Ectodermal cell (in vitro differentiated cells): Measurements from ENCODE around the gene STEAP4. TPM values are rescaled to one million over a fixed set of nuclear protein-coding genes. Genes with fewer than 3 reads are reported as not detected.
A peak's percentile ranks its signal among the peaks of the same experiment; 100 is the strongest.

Experiments
- H3K27ac ChIP-seq: 2 replicates; pipeline ENCODE4 v1.7.0; 2013; ENCODE audit warnings: mild to moderate bottlenecking, low read depth, low read length; ENCODE audit not compliant: insufficient read depth, poor library complexity, severe bottlenecking
- H3K27me3 ChIP-seq: 2 replicates; pipeline ENCODE4 v1.7.0; 2013; ENCODE audit warnings: mild to moderate bottlenecking, low read length; ENCODE audit not compliant: insufficient read depth, control insufficient read depth, poor library complexity, severe bottlenecking
- H3K36me3 ChIP-seq: one replicate; pipeline ENCODE4 v1.7.0; 2013; ENCODE audit warnings: low read length; ENCODE audit not compliant: control insufficient read depth, insufficient read depth
- H3K4me1 ChIP-seq: one replicate; pipeline ENCODE4 v1.7.0; 2013; ENCODE audit warnings: low read length; ENCODE audit not compliant: control insufficient read depth, insufficient read depth
- H3K4me3 ChIP-seq: 2 replicates; pipeline ENCODE4 v1.7.0; 2013; ENCODE audit warnings: low read depth, low read length, control low read depth; ENCODE audit not compliant: insufficient read depth
- H3K9me3 ChIP-seq: 2 replicates; pipeline ENCODE4 v1.7.0; 2013; ENCODE audit warnings: mild to moderate bottlenecking, low read length, moderate library complexity; ENCODE audit not compliant: control insufficient read depth
- WGBS, 2 experiments: methylation state at CpG; one replicate each; pipeline ENCODE4 v1.1.7; 2013; ENCODE audit warnings: missing lambda C conversion rate in 2 of 2; 5-methylcytosine and 5-hydroxymethylcytosine counted together
- polyA plus RNA-seq, 4 experiments: library from polyadenylated mRNA; stranded (reverse); fragments of 50-300 nt; gene quantifications; one replicate each; pipeline ENCODE4 v1.2.3, GENCODE V29; 2013

Gene STEAP4
- not detected for polyA plus RNA-seq (2013, experiment 1 of 4)
- not detected for polyA plus RNA-seq (2013, experiment 2 of 4)
- not detected for polyA plus RNA-seq (2013, experiment 3 of 4)
- polyA plus RNA-seq (2013, experiment 4 of 4), result not detected

GRCh38 chr7:88306590-88307048 is at the start of gene STEAP4:
Gene STEAP4 (minus strand): TSS chr7:88306894. CDS start chr7:88284269, 22,625 bp downstream.
- no peaks in the 10 kb centered on the region for H3K9me3 ChIP-seq
- peak within 1 kb of the TSS; percentile 23 for H3K4me3 ChIP-seq
- H3K27me3 ChIP-seq, result peaks cover 25% of the 10 kb centered on the region
- H3K36me3 ChIP-seq, result no peaks in the 10 kb centered on the region
- H3K4me1 ChIP-seq, result no peaks in the 10 kb centered on the region
- 5 to 7% methylated on average over 30 of the region's 30 CpGs for whole genome bisulfite sequencing, 2 experiments
- H3K27ac ChIP-seq, result no peak within 1 kb of the TSS

DNA sequence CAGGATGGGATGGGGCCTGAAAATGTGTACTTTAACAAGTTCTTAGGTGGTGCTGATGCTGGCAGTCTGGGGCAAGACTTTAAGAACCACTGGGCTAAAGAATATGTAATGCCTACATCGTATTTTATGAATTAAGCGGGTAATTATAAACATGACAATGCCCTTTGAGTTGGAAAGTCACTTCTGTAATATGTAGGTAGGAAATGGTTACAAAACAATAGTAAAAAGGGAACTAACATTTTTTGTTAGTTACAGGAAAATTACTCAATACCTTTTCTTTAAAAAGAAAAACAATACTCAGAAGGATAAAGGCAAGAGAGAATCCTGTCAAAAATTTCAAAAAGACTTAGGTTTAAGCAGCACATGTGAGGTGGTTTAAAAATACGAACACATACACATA is 48.3 kb upstream of the STEAP4 start:
- WGBS, 2 experiments, result 94 to 96% methylated on average over 2 to 3 of the region's 3 CpGs
- Histone ChIP-seq H3K4me1 (no peaks in the 10 kb centered on the region), H3K36me3 (no peaks in the 10 kb centered on the region), H3K27me3 (no peaks in the 10 kb centered on the region), H3K4me3 (no peak overlapping the region), H3K27ac (no peak overlapping the region), H3K9me3 (no peaks in the 10 kb centered on the region)

DNA sequence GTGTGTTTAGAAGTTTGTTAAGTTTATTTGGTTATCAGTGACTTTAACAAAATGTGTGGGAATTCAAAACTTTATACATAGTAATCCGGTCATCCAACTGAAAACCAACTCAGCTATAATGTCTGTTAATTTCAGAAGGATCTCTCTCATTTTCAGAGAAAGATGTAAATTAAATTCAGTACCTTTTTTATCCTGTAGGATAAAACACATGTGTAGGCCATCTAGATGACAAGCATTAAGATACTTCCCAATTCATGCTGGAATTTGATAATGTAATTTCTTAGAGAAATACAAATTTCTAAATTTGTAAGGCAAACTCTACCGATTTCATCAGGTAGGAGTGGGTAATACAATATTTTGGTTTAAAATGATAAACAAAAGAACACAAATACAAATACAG is 43.4 kb upstream of the STEAP4 start:
- WGBS, 2 experiments, result no CpG with 5 or more reads among the region's 2 CpGs
- Histone ChIP-seq H3K9me3 (no peaks in the 10 kb centered on the region), H3K27me3 (no peaks in the 10 kb centered on the region), H3K27ac (no peak overlapping the region), H3K4me3 (no peak overlapping the region), H3K4me1 (no peaks in the 10 kb centered on the region), H3K36me3 (no peaks in the 10 kb centered on the region)

DNA sequence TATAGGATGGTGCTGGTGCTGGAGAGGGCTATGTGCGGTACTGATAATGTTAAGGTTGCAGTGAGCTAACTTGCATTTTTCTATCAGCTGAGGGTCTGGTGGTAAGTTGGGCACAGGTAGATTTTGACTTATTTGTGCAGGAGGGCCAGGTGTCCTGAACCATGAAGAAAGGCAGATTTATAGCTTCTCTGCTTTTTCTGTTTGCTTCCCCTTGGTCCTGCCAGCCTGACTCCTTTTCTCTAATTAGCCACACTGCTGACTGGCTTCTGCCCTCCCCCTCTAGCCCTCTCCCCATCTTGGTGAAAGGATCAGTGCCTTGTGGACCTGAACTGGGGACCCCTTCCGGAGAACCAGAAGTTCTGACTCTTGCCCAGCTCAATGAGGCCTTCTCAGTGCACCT is 40.8 kb upstream of the STEAP4 start:
- Histone ChIP-seq H3K27me3 (no peaks in the 10 kb centered on the region), H3K4me3 (no peak overlapping the region), H3K27ac (no peak overlapping the region), H3K9me3 (no peaks in the 10 kb centered on the region), H3K4me1 (no peaks in the 10 kb centered on the region), H3K36me3 (no peaks in the 10 kb centered on the region)
- 86 to 90% methylated on average over 2 of the region's 2 CpGs for WGBS, 2 experiments

DNA sequence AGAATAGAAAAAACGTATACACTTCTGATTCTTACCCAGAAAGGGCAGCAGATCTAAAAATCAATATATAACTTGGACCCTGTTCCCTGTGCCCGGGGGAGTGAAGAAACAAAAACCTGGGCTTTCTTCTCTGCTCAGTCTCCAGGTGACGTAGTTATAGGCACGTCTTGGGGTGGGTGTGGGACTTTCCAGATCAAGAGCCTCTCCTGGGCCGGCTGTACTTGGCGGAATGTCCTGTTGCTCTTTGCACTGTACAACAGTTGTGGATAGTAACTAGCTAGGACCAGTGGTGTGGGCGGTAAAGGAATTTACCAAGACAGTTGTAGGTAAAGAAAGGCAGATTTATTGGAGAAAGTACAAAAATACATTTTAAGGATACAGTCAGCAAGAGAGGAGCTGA is 40.4 kb upstream of the STEAP4 start:
- Histone ChIP-seq H3K4me3 (no peak overlapping the region), H3K4me1 (no peaks in the 10 kb centered on the region), H3K27me3 (no peaks in the 10 kb centered on the region), H3K36me3 (no peaks in the 10 kb centered on the region), H3K27ac (no peak overlapping the region), H3K9me3 (no peaks in the 10 kb centered on the region)
- WGBS, 2 experiments, result 83 to 85% methylated on average over 7 of the region's 7 CpGs

DNA sequence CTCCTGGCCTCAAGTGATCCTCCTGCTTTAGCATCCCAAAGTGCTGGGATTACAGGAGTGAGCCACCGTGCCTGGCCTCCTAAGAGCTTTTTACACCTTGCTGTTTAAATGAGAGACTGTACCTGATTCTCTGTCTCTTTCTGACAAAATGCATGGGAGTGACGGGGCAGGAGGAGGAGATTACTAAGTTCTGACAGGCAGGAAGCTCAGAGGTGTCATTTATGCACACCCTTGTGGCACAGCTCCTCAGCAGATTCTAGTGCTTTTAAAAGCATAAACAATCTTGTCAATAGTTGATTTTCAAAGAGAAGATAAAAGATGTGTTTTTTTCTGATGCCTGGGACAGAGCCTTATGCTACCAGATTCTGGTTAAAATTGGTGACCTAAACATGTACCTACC is 39.7 kb upstream of the STEAP4 start:
- no peaks in the 10 kb centered on the region for H3K9me3 ChIP-seq
- 84 to 90% methylated on average over 2 of the region's 2 CpGs for WGBS, 2 experiments
- H3K27ac ChIP-seq, result no peak overlapping the region
- no peaks in the 10 kb centered on the region for H3K36me3 ChIP-seq
- no peaks in the 10 kb centered on the region for H3K27me3 ChIP-seq
- no peak overlapping the region for H3K4me3 ChIP-seq
- no peaks in the 10 kb centered on the region for H3K4me1 ChIP-seq

GRCh38 chr7:88344956-88345832 is 38.5 kb upstream of the STEAP4 start:
- no peak overlapping the region for H3K4me3 ChIP-seq
- 37 to 40% methylated on average over 15 of the region's 15 CpGs for WGBS, 2 experiments
- no peaks in the 10 kb centered on the region for H3K27me3 ChIP-seq
- no peaks in the 10 kb centered on the region for H3K4me1 ChIP-seq
- H3K9me3 ChIP-seq, result no peaks in the 10 kb centered on the region
- H3K27ac ChIP-seq, result no peak overlapping the region
- no peaks in the 10 kb centered on the region for H3K36me3 ChIP-seq

DNA sequence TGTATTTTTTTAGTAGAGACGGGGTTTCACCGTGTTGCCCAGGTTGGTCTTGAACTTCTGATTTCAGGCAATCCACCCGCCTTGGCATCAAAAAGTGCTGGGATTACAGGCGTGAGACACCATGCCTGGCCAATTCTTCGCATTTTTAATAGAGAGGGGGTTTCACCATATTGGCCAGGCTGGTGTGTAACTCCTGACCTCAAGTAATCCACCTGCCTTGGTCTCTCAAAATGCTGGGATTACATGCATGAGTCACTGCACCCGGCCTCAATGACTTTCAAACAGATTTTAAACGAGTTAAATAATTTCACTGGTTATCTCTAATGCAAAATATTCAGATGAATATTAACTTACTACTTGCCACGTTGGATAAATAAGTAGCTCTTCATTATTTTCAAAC is 37.6 kb upstream of the STEAP4 start:
- no peaks in the 10 kb centered on the region for H3K27me3 ChIP-seq
- no peaks in the 10 kb centered on the region for H3K36me3 ChIP-seq
- no peaks in the 10 kb centered on the region for H3K9me3 ChIP-seq
- no peaks in the 10 kb centered on the region for H3K4me1 ChIP-seq
- H3K27ac ChIP-seq, result no peak overlapping the region
- WGBS, 2 experiments, result 90 to 91% methylated on average over 7 to 8 of the region's 8 CpGs
- no peak overlapping the region for H3K4me3 ChIP-seq

- WGBS, 2 experiments, result 100% methylated on average over 1 of the region's 2 CpGs; no CpG with 5 or more reads in 1 of the 2 experiments
Measured at GRCh38 chr7:88339195-88339922, 32.7 kb upstream of the STEAP4 start.

DNA sequence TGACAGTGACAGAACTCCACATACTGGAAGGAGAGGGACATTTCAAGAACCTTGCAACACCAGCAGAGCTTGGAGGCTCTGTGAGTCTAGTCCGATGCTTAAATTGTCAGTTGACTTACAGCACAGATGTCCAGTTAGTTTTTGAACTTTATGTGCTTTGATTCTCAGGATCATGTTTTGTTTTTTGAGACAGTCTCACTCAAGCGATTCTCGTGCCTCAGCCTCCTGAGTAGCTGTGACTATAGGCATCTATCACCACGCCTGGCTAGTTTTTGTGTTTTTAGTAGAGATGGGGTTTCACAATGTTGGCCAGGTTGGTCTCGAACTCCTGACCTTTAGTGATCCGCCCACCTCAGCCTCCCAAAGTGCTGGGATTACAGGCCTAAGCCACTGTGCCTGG is 31.8 kb upstream of the STEAP4 start:
- WGBS, 2 experiments, result 93 to 95% methylated on average over 6 of the region's 6 CpGs
- Histone ChIP-seq H3K4me1 (no peaks in the 10 kb centered on the region), H3K27me3 (no peaks in the 10 kb centered on the region), H3K36me3 (no peaks in the 10 kb centered on the region), H3K4me3 (no peak overlapping the region), H3K9me3 (no peaks in the 10 kb centered on the region), H3K27ac (no peak overlapping the region)

More at GRCh38 chr7:88339195-88339922, 32.7 kb upstream of the STEAP4 start:
- H3K4me1 ChIP-seq, result no peaks in the 10 kb centered on the region
- H3K27me3 ChIP-seq, result no peaks in the 10 kb centered on the region
- no peaks in the 10 kb centered on the region for H3K9me3 ChIP-seq
- no peaks in the 10 kb centered on the region for H3K36me3 ChIP-seq
- H3K4me3 ChIP-seq, result no peak overlapping the region
- H3K27ac ChIP-seq, result no peak overlapping the region
